ENCODE measurements around the gene M1AP.

DNA sequence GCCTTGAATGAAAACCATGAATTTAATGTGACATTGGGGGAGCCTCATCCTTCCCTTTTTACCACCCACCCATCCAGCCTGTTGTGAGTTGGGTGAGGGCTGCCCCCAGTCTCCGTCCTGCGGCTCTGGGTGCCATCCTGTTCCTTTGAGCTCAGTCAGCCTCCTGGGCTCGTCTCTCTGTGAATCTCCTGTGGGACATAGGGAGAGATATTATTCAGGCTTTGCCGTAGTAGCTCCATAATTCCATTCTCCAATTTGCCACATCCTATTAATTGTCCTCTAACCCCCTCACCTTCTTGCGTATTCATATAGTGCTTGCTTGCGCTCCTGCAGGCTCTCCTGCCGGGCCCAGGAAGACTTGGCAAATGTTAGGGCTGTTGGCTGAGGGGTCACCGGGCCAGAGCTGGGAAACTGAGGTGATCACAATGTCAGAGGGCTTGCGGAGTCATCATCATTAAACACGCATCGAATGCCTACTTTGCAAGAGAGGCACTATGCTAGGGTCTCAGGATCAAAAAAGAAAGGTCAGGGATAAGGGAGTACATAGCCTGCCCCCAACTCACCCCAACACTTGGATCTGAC is 121.4 kb downstream of the M1AP start:
- TF ChIP-seq POLR2A (IDR thresholded peaks at IDR 0.05), result no peak
- TF ChIP-seq, protein P1, sequence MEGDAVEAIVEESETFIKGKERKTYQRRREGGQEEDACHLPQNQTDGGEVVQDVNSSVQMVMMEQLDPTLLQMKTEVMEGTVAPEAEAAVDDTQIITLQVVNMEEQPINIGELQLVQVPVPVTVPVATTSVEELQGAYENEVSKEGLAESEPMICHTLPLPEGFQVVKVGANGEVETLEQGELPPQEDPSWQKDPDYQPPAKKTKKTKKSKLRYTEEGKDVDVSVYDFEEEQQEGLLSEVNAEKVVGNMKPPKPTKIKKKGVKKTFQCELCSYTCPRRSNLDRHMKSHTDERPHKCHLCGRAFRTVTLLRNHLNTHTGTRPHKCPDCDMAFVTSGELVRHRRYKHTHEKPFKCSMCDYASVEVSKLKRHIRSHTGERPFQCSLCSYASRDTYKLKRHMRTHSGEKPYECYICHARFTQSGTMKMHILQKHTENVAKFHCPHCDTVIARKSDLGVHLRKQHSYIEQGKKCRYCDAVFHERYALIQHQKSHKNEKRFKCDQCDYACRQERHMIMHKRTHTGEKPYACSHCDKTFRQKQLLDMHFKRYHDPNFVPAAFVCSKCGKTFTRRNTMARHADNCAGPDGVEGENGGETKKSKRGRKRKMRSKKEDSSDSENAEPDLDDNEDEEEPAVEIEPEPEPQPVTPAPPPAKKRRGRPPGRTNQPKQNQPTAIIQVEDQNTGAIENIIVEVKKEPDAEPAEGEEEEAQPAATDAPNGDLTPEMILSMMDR (IDR thresholded peaks at IDR 0.05), result no peak
